Coronary artery (tissue), 2 donors: Measurements from ENCODE around the gene STARD3NL.

Source experiments
- DNase-seq: peaks from one replicate; pipeline ENCODE4 v3.0.0-alpha.2; 2017; ENCODE audit warnings: low spot score
- H3K27ac ChIP-seq, 2 donors: fragments of 200-600 bp; sonication (generic); one replicate each; pipeline ENCODE4 v1.5.1; 2016 to 2019
- H3K4me3 ChIP-seq: fragments of 200-600 bp; sonication (generic); 2 replicates; pipeline ENCODE4 v1.5.1; 2016; ENCODE audit warnings: mild to moderate bottlenecking, moderate library complexity
- TF ChIP-seq, protein P1 (sequence below): fragments of 200-600 bp; sonication (generic); IDR thresholded peaks from one replicate; pipeline ENCODE4 v1.5.1; 2019; ENCODE audit warnings: antibody characterized with exemption

STARD3NL gene

DNA sequence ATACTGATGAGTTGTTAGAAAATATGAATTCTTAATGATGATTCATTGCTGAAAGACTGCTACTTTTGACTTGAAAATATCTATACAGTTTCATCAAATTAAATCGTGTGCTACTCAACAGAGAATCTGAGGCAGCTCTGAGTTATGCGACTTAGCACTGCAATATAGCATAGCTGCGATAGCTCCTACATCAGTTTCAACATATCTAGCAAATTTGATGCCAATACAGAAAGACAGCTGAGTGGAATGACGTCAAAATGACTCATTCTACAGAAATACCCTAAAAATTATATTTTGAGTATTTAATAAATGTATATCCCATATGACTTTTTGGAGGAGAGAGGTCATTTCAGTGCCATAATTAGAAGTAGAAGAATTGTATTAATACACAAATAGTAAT, 96.4 kb downstream of the STARD3NL start:
- Histone ChIP-seq H3K4me3 (no peak overlapping the region), H3K27ac (no peak overlapping the region)
- DNase-seq = no peak
- TF ChIP-seq, protein P1, sequence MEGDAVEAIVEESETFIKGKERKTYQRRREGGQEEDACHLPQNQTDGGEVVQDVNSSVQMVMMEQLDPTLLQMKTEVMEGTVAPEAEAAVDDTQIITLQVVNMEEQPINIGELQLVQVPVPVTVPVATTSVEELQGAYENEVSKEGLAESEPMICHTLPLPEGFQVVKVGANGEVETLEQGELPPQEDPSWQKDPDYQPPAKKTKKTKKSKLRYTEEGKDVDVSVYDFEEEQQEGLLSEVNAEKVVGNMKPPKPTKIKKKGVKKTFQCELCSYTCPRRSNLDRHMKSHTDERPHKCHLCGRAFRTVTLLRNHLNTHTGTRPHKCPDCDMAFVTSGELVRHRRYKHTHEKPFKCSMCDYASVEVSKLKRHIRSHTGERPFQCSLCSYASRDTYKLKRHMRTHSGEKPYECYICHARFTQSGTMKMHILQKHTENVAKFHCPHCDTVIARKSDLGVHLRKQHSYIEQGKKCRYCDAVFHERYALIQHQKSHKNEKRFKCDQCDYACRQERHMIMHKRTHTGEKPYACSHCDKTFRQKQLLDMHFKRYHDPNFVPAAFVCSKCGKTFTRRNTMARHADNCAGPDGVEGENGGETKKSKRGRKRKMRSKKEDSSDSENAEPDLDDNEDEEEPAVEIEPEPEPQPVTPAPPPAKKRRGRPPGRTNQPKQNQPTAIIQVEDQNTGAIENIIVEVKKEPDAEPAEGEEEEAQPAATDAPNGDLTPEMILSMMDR = no peak

DNA sequence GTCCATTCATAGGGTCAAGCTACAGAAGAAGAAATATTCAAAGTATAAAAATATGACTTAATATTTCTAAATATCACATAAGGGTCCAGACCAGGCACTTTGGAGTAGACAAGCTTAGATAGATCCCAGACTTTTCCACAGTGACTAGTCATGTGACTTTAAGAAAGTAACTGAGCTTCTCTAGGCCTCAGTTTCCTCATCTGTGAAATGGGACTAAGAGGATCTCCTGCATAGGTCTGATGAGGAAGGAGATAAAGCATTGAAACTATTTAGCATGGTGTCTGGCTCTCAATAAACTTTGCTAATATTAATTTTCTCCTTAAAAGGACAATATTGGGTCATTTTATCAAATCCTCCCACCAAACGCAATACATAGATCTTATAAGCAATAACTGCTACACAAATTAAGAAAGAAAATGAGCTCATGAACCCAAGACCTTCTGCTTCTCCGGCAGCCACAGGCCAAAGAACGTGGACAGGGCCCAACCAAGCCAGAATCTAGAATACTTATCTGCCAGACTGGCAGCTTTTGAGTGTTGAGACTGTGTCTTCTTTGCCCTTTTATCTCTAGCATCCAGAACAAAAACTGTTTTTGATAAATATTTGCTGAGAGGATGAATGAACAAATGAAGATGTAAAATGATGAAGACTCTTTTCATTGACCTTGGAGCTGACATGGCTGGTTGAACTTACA, 97.0 kb downstream of the STARD3NL start:
- TF ChIP-seq, protein P1 = no peak
- DNase-seq = no peak
- no peak overlapping the region for H3K4me3 ChIP-seq

DNA sequence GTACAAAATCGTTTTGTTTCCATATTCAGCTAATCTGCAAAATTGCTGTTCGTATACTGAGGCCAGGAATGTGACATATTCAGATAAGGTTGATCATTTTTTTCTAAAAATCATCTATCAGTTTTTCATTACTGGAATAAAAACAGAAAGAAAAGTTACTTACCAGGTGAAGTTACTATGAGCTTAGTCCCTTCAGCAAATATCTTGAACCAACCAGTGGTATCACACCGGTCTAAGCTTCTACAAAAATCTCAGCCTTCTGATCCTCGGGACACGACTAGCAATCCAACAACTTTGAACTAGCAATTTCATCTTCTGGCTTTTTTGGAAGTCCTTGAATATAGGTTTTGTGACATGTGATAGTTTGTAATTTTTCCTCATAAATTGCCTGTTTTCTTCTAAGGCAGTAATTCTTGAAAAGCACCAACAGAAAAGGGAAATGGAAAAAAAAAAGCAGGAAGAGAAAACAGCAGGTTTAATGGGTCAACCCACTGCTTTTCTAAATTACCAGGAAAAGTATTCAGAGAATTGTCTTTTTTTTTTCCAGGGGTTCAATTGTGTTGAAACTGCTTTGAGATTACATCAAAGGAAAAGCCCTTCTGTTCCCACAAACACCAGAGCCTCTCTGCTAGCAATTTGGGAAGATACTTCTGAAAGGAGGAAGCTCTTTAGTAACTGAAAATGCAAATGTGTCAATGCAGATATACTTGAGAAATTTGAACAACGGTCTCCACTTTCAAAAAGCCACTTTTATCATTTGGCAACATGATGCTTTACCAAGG, 98.2 kb downstream of the STARD3NL start:
- TF ChIP-seq, protein P1 = no peak
- H3K27ac ChIP-seq = no peak overlapping the region
- H3K4me3 ChIP-seq = no peak overlapping the region
- no peak for DNase-seq

More for the DNA sequence above, 97.0 kb downstream of the STARD3NL start:
- no peak overlapping the region for H3K27ac ChIP-seq

DNA sequence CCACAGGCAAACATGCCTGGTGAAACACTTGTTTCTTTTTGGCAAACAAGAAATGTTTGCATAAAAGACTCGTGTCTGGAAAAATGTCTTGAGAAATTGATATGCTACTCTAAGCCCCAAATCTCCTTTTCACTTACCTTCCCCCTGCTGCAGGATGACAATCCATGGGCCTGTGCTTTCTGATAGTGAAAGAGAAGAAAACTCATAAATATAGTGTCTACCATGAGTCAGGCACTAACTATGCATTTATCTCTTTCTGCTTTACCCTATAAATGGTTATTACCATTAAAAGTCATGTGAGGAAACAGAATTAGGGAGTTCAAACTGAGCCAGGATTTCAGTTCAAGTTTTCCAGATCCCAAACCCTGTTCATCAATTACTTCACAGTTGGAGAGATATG, 102.0 kb downstream of the STARD3NL start:
- no peak overlapping the region for H3K4me3 ChIP-seq
- H3K27ac ChIP-seq = no peak overlapping the region
- TF ChIP-seq, protein P1 = no peak
- no peak for DNase-seq
